IMR-90 (cell line): ENCODE results near the gene PPP1R37. TPM values are rescaled to one million over a fixed set of nuclear protein-coding genes. Genes with fewer than 3 reads are reported as not detected.
A peak's percentile ranks its signal among the peaks of the same experiment; 100 is the strongest.

Experiments
- ATAC-seq: fragments of 200-7000 bp; cut with Tn5 transposase; 2 replicates; pipeline ENCODE4 v1.9.1; 2020; ENCODE audit warnings: low read depth, mild to moderate bottlenecking, moderate library complexity
- BruUV-seq: library from RNA; stranded (reverse); fragments of 400-500 nt; replicated peaks from 2 replicates; lab custom pipeline; 2021; lab: Mats Ljungman, UMichigan
- CTCF ChIA-PET: fragments of 300-600 bp; formaldehyde crosslinking; extraction: SDS; loops from one replicate; lab custom pipeline; 2021; ENCODE audit warnings: antibody characterized with exemption; lab: Yijun Ruan, JAX
- POLR2A ChIA-PET: fragments of 300-600 bp; sonication (Branson Sonifier 250); formaldehyde crosslinking; loops from one replicate; lab custom pipeline; 2022; ENCODE audit warnings: antibody characterized with exemption; ENCODE audit not compliant: unreplicated experiment; lab: Charles Lee
- DNase-seq: peaks from one replicate; pipeline ENCODE4 v3.0.0; 2013
- H2AFZ ChIP-seq: replicated peaks from 2 replicates; pipeline ENCODE3; 2013; ENCODE audit warnings: low read length, mild to moderate bottlenecking; ENCODE audit not compliant: poor library complexity
- H2AK5ac ChIP-seq: 2 replicates; pipeline ENCODE4 v1.6.1; 2013; ENCODE audit warnings: low read depth, low read length, inconsistent platforms
- H2AK9ac ChIP-seq: replicated peaks from 2 replicates; pipeline ENCODE3; 2013; ENCODE audit warnings: mild to moderate bottlenecking, low read depth, low read length, moderate library complexity; ENCODE audit not compliant: poor library complexity
- H2BK120ac ChIP-seq: 2 replicates; pipeline ENCODE4 v1.6.1; 2013; ENCODE audit warnings: low read depth, low read length, inconsistent platforms
- H2BK15ac ChIP-seq: 3 replicates; pipeline ENCODE4 v1.6.1; 2013; ENCODE audit warnings: low read depth, low read length, inconsistent platforms
- H2BK20ac ChIP-seq: 2 replicates; pipeline ENCODE4 v1.6.1; 2013; ENCODE audit warnings: low read depth, mild to moderate bottlenecking, inconsistent platforms, low read length, moderate library complexity
- H2BK5ac ChIP-seq: 2 replicates; pipeline ENCODE4 v1.6.1; 2013; ENCODE audit warnings: mild to moderate bottlenecking, low read depth, low read length, inconsistent platforms; ENCODE audit not compliant: poor library complexity, severe bottlenecking
- H3K14ac ChIP-seq: replicated peaks from 2 replicates; pipeline ENCODE4 v1.6.1; 2013; ENCODE audit warnings: low read depth, low read length, inconsistent platforms
- H3K18ac ChIP-seq: 2 replicates; pipeline ENCODE4 v1.6.1; 2013; ENCODE audit warnings: low read depth, low read length, control low read depth
- H3K23ac ChIP-seq: 2 replicates; pipeline ENCODE4 v1.6.1; 2013; ENCODE audit warnings: low read depth, low read length, inconsistent platforms
- H3K27ac ChIP-seq: 2 replicates; pipeline ENCODE4 v1.5.1; 2013; ENCODE audit warnings: mild to moderate bottlenecking, control low read depth, low read length; ENCODE audit not compliant: insufficient read depth
- H3K27me3 ChIP-seq: 2 replicates; pipeline ENCODE4 v1.6.1; 2013; ENCODE audit warnings: low read length; ENCODE audit not compliant: control insufficient read depth, insufficient read depth
- H3K36me3 ChIP-seq: 2 replicates; pipeline ENCODE4 v1.6.1; 2013; ENCODE audit warnings: low read length, mixed read lengths; ENCODE audit not compliant: control insufficient read depth, insufficient read depth
- H3K4ac ChIP-seq: 2 replicates; pipeline ENCODE4 v1.6.1; 2013; ENCODE audit warnings: low read depth, low read length, inconsistent platforms
- H3K4me1 ChIP-seq: 2 replicates; pipeline ENCODE4 v1.6.1; 2013; ENCODE audit warnings: low read length, mixed read lengths; ENCODE audit not compliant: control insufficient read depth, insufficient read depth
- H3K4me2 ChIP-seq: 2 replicates; pipeline ENCODE4 v1.6.1; 2013; ENCODE audit warnings: low read depth, mild to moderate bottlenecking, control low read depth, low read length, moderate library complexity
- H3K4me3 ChIP-seq: 2 replicates; pipeline ENCODE4 v1.5.1; 2013; ENCODE audit warnings: low read depth, mild to moderate bottlenecking, control low read depth, low read length, moderate library complexity; ENCODE audit not compliant: insufficient read depth
- H3K56ac ChIP-seq: 2 replicates; pipeline ENCODE4 v1.6.1; 2013; ENCODE audit warnings: low read length, inconsistent platforms; ENCODE audit not compliant: insufficient read depth; ENCODE audit errors: extremely low read depth
- H3K79me1 ChIP-seq, 2 experiments: 2 replicates each; pipeline ENCODE4 v1.6.1; 2013; ENCODE audit warnings: low read length in 2 of 2, inconsistent platforms in 1 of 2, low read depth in 1 of 2
- H3K9ac ChIP-seq: 2 replicates; pipeline ENCODE4 v1.6.1; 2013; ENCODE audit warnings: low read depth, low read length, control low read depth
- H3K9me1 ChIP-seq: 2 replicates; pipeline ENCODE4 v1.6.1; 2013; ENCODE audit warnings: low read length, inconsistent platforms; ENCODE audit not compliant: insufficient read depth
- H3K9me3 ChIP-seq: 2 replicates; pipeline ENCODE4 v1.6.1; 2013; ENCODE audit warnings: low read length; ENCODE audit not compliant: control insufficient read depth, insufficient read depth
- H4K20me1 ChIP-seq: 2 replicates; pipeline ENCODE4 v1.6.1; 2013; ENCODE audit warnings: low read length, inconsistent platforms; ENCODE audit not compliant: insufficient read depth
- H4K5ac ChIP-seq: 2 replicates; pipeline ENCODE4 v1.6.1; 2013; ENCODE audit warnings: mild to moderate bottlenecking, low read depth, low read length, control low read depth
- H4K8ac ChIP-seq, 2 experiments: 2 replicates each; pipeline ENCODE4 v1.6.1; 2013; ENCODE audit warnings: low read depth in 2 of 2, low read length in 2 of 2, control low read depth in 1 of 2, inconsistent platforms in 1 of 2
- H4K91ac ChIP-seq: 2 replicates; pipeline ENCODE4 v1.6.1; 2013; ENCODE audit warnings: low read depth, low read length, inconsistent platforms; ENCODE audit not compliant: insufficient read depth
- BHLHE40 ChIP-seq: fragments of 150-350 bp; IDR thresholded peaks from 2 replicates; pipeline ENCODE4 v1.6.1; 2016; ENCODE audit warnings: mild to moderate bottlenecking, low read depth, low read length
- CEBPB ChIP-seq: IDR thresholded peaks from 2 replicates; pipeline ENCODE4 v1.6.1; 2012; ENCODE audit warnings: low read depth, low read length, improper control_type of control experiment
- FOS ChIP-seq: fragments of 150-350 bp; IDR thresholded peaks from 2 replicates; pipeline ENCODE4 v1.6.1; 2016; ENCODE audit warnings: low read depth, low read length
- MAFK ChIP-seq: IDR thresholded peaks from 2 replicates; pipeline ENCODE4 v1.6.1; 2012; ENCODE audit warnings: low read depth, low read length, improper control_type of control experiment
- MAZ ChIP-seq: IDR thresholded peaks from 2 replicates; pipeline ENCODE4 v1.6.1; 2012; ENCODE audit warnings: low read depth, mild to moderate bottlenecking, low read length, improper control_type of control experiment, moderate library complexity, borderline replicate concordance
- MXI1 ChIP-seq: IDR thresholded peaks from 2 replicates; pipeline ENCODE4 v1.6.1; 2012; ENCODE audit warnings: low read depth, mild to moderate bottlenecking, low read length, moderate library complexity, borderline replicate concordance
- NFE2L2 ChIP-seq: fragments of 150-350 bp; IDR thresholded peaks from 2 replicates; pipeline ENCODE4 v1.6.1; 2016; ENCODE audit warnings: low read depth, mild to moderate bottlenecking, low read length
- POLR2A ChIP-seq: IDR thresholded peaks from 2 replicates; pipeline ENCODE4 v1.6.1; 2012; ENCODE audit warnings: mild to moderate bottlenecking, low read depth, low read length
- RAD21 ChIP-seq: IDR thresholded peaks from 2 replicates; pipeline ENCODE4 v1.6.1; 2012; ENCODE audit warnings: low read length, improper control_type of control experiment
- RFX5 ChIP-seq: IDR thresholded peaks from 2 replicates; pipeline ENCODE4 v1.8.0; 2012; ENCODE audit warnings: low read depth, mild to moderate bottlenecking, low read length, moderate library complexity
- SMC3 ChIP-seq: fragments of 150-350 bp; IDR thresholded peaks from 2 replicates; pipeline ENCODE4 v1.6.1; 2016; ENCODE audit warnings: low read depth, mild to moderate bottlenecking, antibody characterized with exemption, low read length, moderate library complexity
- WGBS, 2 experiments: methylation state at CpG; one replicate each; pipeline versions ENCODE4 v1.1.5 to v1.1.7; 2013; ENCODE audit warnings: missing lambda C conversion rate in 2 of 2; ENCODE audit not compliant: insufficient read length in 1 of 2; ENCODE audit errors: extremely low coverage in 2 of 2; 5-methylcytosine and 5-hydroxymethylcytosine counted together
- dilution Hi-C: fragments of 300-500 bp; cut with HindIII; formaldehyde crosslinking; loops from one replicate; pipeline ENCODE4 v1.14.3; 2018; ENCODE audit warnings: low sequenced_read_pairs; ENCODE audit not compliant: unreplicated experiment
- in situ Hi-C: fragments of 300-500 bp; cut with MboI; formaldehyde crosslinking; loops from 3 replicates; pipeline ENCODE4 v1.14.3; 2019; ENCODE audit warnings: low sequenced_read_pairs, inconsistent platforms, mixed read lengths
- intact Hi-C: fragments of 100-400 bp; cut with micrococcal nuclease; formaldehyde crosslinking; loops from 2 replicates; pipeline ENCODE4 v1.10.0; 2022
- polyA plus RNA-seq, 3 experiments: library from polyadenylated mRNA; depleted of rRNA; stranded (reverse); fragments of >200 nt; gene quantifications; 2 replicates each; pipeline ENCODE4 v1.2.3, GENCODE V29; 2012; ENCODE audit warnings: low replicate concordance in 1 of 3
- total RNA-seq: library from RNA; depleted of rRNA; stranded (reverse); fragments of >200 nt; gene quantifications from 2 replicates; pipeline ENCODE4 v1.2.3, GENCODE V29; 2012
- TF ChIP-seq, protein P1 (sequence below): conservative IDR thresholded peaks from 2 replicates; pipeline ENCODE4 v1.5.1; 2012; ENCODE audit warnings: mild to moderate bottlenecking, low read depth, low read length, improper control_type of control experiment
- TF ChIP-seq, protein P2 (sequence below): fragments of 150-350 bp; IDR thresholded peaks from 2 replicates; pipeline ENCODE4 v1.6.1; 2016; ENCODE audit warnings: low read depth, mild to moderate bottlenecking, low read length, moderate library complexity, borderline replicate concordance

The PPP1R37 gene
- total and polyA plus RNA-seq, 2 of the 4 experiments (the other 2 are of a cell fraction) = 13.1 to 18.5 TPM

DNA sequence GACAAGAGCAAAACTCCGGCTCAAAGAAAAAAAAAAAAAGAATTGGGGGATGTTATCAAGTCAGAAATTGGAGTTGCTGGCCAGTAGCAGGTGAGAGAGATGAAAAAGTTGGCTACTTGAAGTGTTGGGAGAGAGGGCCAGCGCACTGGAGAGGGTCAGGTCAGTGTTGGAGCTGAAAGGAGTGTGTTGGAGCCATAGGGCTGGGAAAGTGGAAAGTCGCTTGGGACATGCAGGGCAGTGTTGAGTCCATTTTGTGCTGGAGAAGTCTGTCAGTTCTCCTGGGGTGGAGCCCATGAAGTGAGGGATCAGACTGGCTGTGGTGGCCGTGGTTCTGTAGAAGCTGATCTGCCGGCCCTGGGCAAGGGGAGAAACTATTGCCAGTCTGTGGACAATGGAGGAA, 1.7 kb downstream of the PPP1R37 start:
- Histone ChIP-seq H3K27ac (no peak overlapping the region), H3K14ac (no peak overlapping the region), H3K9me3 (no peaks in the 10 kb centered on the region), H2BK120ac (no peak overlapping the region), H2AK9ac (peak overlapping the region; percentile 60), H4K20me1 (peaks cover 57% of the 10 kb centered on the region), H3K4me1 (peaks cover 30% of the 10 kb centered on the region), H2BK15ac (no peak overlapping the region), H3K4ac (no peak overlapping the region), H3K4me2 (peak overlapping the region; percentile 3; the same call in 1 of the 2 replicates), H2AK5ac (peak overlapping the region; percentile 7; the same call in 1 of the 2 replicates), H4K91ac (no peak overlapping the region), H3K27me3 (no peaks in the 10 kb centered on the region), H3K56ac (no peak overlapping the region), H2AFZ (no peak overlapping the region), H3K79me1 (peaks cover 9 to 67% of the 10 kb centered on the region in 2 experiments; a peak in 3 of 4 replicates), H4K8ac (no peak overlapping the region), H3K18ac (no peak overlapping the region), H2BK5ac (no peak overlapping the region), H2BK20ac (no peak overlapping the region), H3K9me1 (peaks cover 35% of the 10 kb centered on the region), H3K23ac (no peak overlapping the region), H3K36me3 (peaks cover 5% of the 10 kb centered on the region), H3K9ac (no peak overlapping the region), H3K4me3 (no peak overlapping the region), H4K5ac (no peak overlapping the region)
- dilution Hi-C loops (no loop called here), intact Hi-C loops (loop anchor here (5.0 kb wide), 1 partner anchor 33 kb away; no protein-coding TSS in a partner anchor), in situ Hi-C loops (no loop called here)
- no peak for TF ChIP-seq MAFK
- no peak for TF ChIP-seq FOS
- TF ChIP-seq SMC3 = no peak
- TF ChIP-seq CEBPB = no peak
- TF ChIP-seq RAD21 = no peak
- TF ChIP-seq MXI1 = no peak
- TF ChIP-seq NFE2L2 = no peak
- no peak for TF ChIP-seq MAZ
- TF ChIP-seq RFX5 = no peak
- TF ChIP-seq, protein P1, sequence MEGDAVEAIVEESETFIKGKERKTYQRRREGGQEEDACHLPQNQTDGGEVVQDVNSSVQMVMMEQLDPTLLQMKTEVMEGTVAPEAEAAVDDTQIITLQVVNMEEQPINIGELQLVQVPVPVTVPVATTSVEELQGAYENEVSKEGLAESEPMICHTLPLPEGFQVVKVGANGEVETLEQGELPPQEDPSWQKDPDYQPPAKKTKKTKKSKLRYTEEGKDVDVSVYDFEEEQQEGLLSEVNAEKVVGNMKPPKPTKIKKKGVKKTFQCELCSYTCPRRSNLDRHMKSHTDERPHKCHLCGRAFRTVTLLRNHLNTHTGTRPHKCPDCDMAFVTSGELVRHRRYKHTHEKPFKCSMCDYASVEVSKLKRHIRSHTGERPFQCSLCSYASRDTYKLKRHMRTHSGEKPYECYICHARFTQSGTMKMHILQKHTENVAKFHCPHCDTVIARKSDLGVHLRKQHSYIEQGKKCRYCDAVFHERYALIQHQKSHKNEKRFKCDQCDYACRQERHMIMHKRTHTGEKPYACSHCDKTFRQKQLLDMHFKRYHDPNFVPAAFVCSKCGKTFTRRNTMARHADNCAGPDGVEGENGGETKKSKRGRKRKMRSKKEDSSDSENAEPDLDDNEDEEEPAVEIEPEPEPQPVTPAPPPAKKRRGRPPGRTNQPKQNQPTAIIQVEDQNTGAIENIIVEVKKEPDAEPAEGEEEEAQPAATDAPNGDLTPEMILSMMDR = no peak
- TF ChIP-seq POLR2A = no peak
- TF ChIP-seq BHLHE40 = no peak
- TF ChIP-seq, protein P2, sequence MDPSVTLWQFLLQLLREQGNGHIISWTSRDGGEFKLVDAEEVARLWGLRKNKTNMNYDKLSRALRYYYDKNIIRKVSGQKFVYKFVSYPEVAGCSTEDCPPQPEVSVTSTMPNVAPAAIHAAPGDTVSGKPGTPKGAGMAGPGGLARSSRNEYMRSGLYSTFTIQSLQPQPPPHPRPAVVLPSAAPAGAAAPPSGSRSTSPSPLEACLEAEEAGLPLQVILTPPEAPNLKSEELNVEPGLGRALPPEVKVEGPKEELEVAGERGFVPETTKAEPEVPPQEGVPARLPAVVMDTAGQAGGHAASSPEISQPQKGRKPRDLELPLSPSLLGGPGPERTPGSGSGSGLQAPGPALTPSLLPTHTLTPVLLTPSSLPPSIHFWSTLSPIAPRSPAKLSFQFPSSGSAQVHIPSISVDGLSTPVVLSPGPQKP = no peak
- POLR2A ChIA-PET = no interaction called here
- ATAC-seq = no peak
- no peak for DNase-seq
- CTCF ChIA-PET = no interaction called here
- WGBS, 2 experiments = 80% methylated on average over 5 of the region's 5 CpGs; no CpG with 5 or more reads in 1 of the 2 experiments
- no TSS peak for BruUV-seq
